A549 (cell line): ENCODE data around the gene RNASE7. TPM values are rescaled to one million over a fixed set of nuclear protein-coding genes. Genes with fewer than 3 reads are reported as not detected.

Source experiments
- ATAC-seq, 2 experiments: fragments of 200-7000 bp in 1 of 2; fragments of >200 bp in 1 of 2; cut with Nextera tagmentation in 1 of 2; cut with Tn5 transposase in 1 of 2; 3 replicates each; pipeline versions ENCODE4 v1.8.0 to v1.9.1; 2018 to 2020; ENCODE audit warnings: mild to moderate bottlenecking in 1 of 2, moderate library complexity in 1 of 2
- CTCF ChIA-PET: fragments of 300-600 bp; sonication (Branson Sonifier 250); formaldehyde crosslinking; extraction: SDS; loops from one replicate; lab custom pipeline; 2021; ENCODE audit warnings: antibody characterized with exemption, inconsistent platforms; lab: Yijun Ruan, JAX
- POLR2A ChIA-PET: fragments of 350-600 bp; formaldehyde crosslinking; extraction: SDS; loops from one replicate; lab custom pipeline; 2021; ENCODE audit warnings: antibody characterized with exemption, inconsistent platforms; lab: Yijun Ruan, JAX
- DNase-seq, 2 experiments: peaks; one replicate each; pipeline versions ENCODE4 v3.0.0 to v3.0.0-alpha.2; 2011 to 2016; ENCODE audit warnings: low read depth in 1 of 2, low spot score in 1 of 2
- FAIRE-seq: peaks from 2 replicates; lab custom pipeline; 2011; peaks lifted over from hg19 to GRCh38; lab: Jason Lieb, UNC
- H3K27ac ChIP-seq, 2 experiments: fragments of >200 bp; sonication (Bioruptor Twin); formaldehyde crosslinking; 3 replicates each; pipeline ENCODE4 v1.5.1; 2016 to 2017
- H3K4me1 ChIP-seq: fragments of >200 bp; sonication (Bioruptor Twin); formaldehyde crosslinking; 3 replicates; pipeline ENCODE4 v1.6.1; 2016
- H3K4me2 ChIP-seq: fragments of >200 bp; sonication (Bioruptor Twin); formaldehyde crosslinking; 3 replicates; pipeline ENCODE4 v1.6.1; 2016
- H3K4me3 ChIP-seq: fragments of >200 bp; sonication (Bioruptor Twin); formaldehyde crosslinking; 3 replicates; pipeline ENCODE4 v1.5.1; 2016
- H3K9me3 ChIP-seq: fragments of >200 bp; sonication (Bioruptor Twin); formaldehyde crosslinking; 3 replicates; pipeline ENCODE4 v1.6.1; 2016
- CBX2 ChIP-seq: fragments of 200-600 bp; sonication (generic); IDR thresholded peaks from 2 replicates; pipeline ENCODE4 v1.6.1; 2016; ENCODE audit warnings: low read depth, mild to moderate bottlenecking, borderline replicate concordance
- CEBPB ChIP-seq, 2 experiments: fragments of >200 bp in 1 of 2; sonication (Bioruptor Twin) in 1 of 2; formaldehyde crosslinking in 1 of 2; IDR thresholded peaks; 2 replicates each; pipeline ENCODE4 v1.6.1; 2012 to 2016
- FOSB ChIP-seq: fragments of 250-450 bp; sonication (Bioruptor Pico); IDR thresholded peaks from 2 replicates; pipeline ENCODE4 v1.5.0; 2020; ENCODE audit warnings: mild to moderate bottlenecking, moderate library complexity
- FOXS1 ChIP-seq: fragments of 250-450 bp; sonication (Bioruptor Pico); IDR thresholded peaks from 2 replicates; pipeline ENCODE4 v1.5.0; 2020; ENCODE audit warnings: mild to moderate bottlenecking, moderate library complexity
- GATA3 ChIP-seq: IDR thresholded peaks from 2 replicates; pipeline ENCODE4 v1.6.1; 2012; ENCODE audit warnings: borderline replicate concordance
- HDAC2 ChIP-seq: fragments of 200-600 bp; sonication (generic); IDR thresholded peaks from 2 replicates; pipeline ENCODE4 v1.6.1; 2016
- HOXB5 ChIP-seq: fragments of 250-450 bp; sonication (Bioruptor Pico); IDR thresholded peaks from 2 replicates; pipeline ENCODE4 v1.5.0; 2020; ENCODE audit warnings: mild to moderate bottlenecking, moderate library complexity
- JUN ChIP-seq, 2 experiments: fragments of >200 bp; sonication (Bioruptor Twin); formaldehyde crosslinking; IDR thresholded peaks; 2 replicates in 1 of 2; 3 replicates in 1 of 2; pipeline ENCODE4 v1.6.1; 2016 to 2017
- NFE2L2 ChIP-seq: fragments of 150-350 bp; conservative IDR thresholded peaks from 2 replicates; pipeline ENCODE4 v1.6.1; 2014; ENCODE audit warnings: low read length
- NPAS2 ChIP-seq: fragments of 250-450 bp; sonication (Bioruptor Pico); IDR thresholded peaks from 2 replicates; pipeline ENCODE4 v1.8.0; 2022; ENCODE audit warnings: mild to moderate bottlenecking, moderate library complexity, borderline replicate concordance
- NR3C1 ChIP-seq: fragments of >200 bp; sonication (Bioruptor Twin); formaldehyde crosslinking; IDR thresholded peaks from 3 replicates; pipeline ENCODE4 v1.6.1; 2017
- POLR2A ChIP-seq: IDR thresholded peaks from 2 replicates; pipeline ENCODE4 v1.6.1; 2012; ENCODE audit warnings: mild to moderate bottlenecking, low read length
- POLR2AphosphoS2 ChIP-seq: conservative IDR thresholded peaks from 2 replicates; pipeline ENCODE4 v1.6.1; 2012; ENCODE audit warnings: low read length, improper control_type of control experiment, inconsistent platforms
- RARB ChIP-seq: fragments of 250-450 bp; sonication (Bioruptor Pico); IDR thresholded peaks from 2 replicates; pipeline ENCODE4 v1.8.0; 2021; ENCODE audit warnings: mild to moderate bottlenecking, moderate library complexity
- RCOR1 ChIP-seq: fragments of 150-350 bp; IDR thresholded peaks from 2 replicates; pipeline ENCODE4 v1.6.1; 2014; ENCODE audit warnings: antibody characterized with exemption, low read length, low read depth
- RNF2 ChIP-seq: fragments of 200-600 bp; sonication (generic); IDR thresholded peaks from 2 replicates; pipeline ENCODE4 v1.6.1; 2016; ENCODE audit warnings: low read depth, mild to moderate bottlenecking, antibody characterized with exemption, moderate library complexity, borderline replicate concordance
- SMC3 ChIP-seq: fragments of >200 bp; sonication (Bioruptor Twin); formaldehyde crosslinking; IDR thresholded peaks from 3 replicates; pipeline ENCODE4 v1.6.1; 2018; ENCODE audit warnings: inconsistent platforms
- ZFP36 ChIP-seq: fragments of 450-650 bp; IDR thresholded peaks from 2 replicates; pipeline ENCODE4 v1.6.1; 2014; ENCODE audit warnings: borderline replicate concordance; ENCODE audit not compliant: partially characterized antibody
- ZSCAN20 ChIP-seq: fragments of 250-450 bp; sonication (Bioruptor Pico); IDR thresholded peaks from 2 replicates; pipeline ENCODE4 v1.8.0; 2022; ENCODE audit warnings: mild to moderate bottlenecking, moderate library complexity
- WGBS: methylation state at CpG from one replicate; pipeline ENCODE4 v1.1.6; 2017; ENCODE audit errors: missing lambda C conversion rate; 5-methylcytosine and 5-hydroxymethylcytosine counted together
- polyA plus RNA-seq, 4 experiments: library from polyadenylated mRNA; depleted of rRNA in 3 of 4; stranded (reverse); fragments of >200 nt; fragmentation: RNase III in 1 of 4; extraction: RNeasy Plus Mini Kit Qiagen cat#74134 plus additional on column Dnase treatment in 1 of 4; gene quantifications; 2 replicates in 3 of 4; 3 replicates in 1 of 4; pipeline ENCODE4 v1.2.3, GENCODE V29; 2011 to 2017
- TF ChIP-seq, protein P1 (sequence below): fragments of >200 bp; sonication (Bioruptor Twin); formaldehyde crosslinking; IDR thresholded peaks from 3 replicates; pipeline ENCODE4 v1.5.1; 2016
- TF ChIP-seq, protein P2 (sequence below): IDR thresholded peaks from 2 replicates; pipeline ENCODE4 v1.6.1; 2012
- TF ChIP-seq, protein P3 (sequence below): fragments of 250-450 bp; sonication (Bioruptor Pico); IDR thresholded peaks from 2 replicates; pipeline ENCODE4 v1.5.0; 2021; ENCODE audit warnings: mild to moderate bottlenecking, moderate library complexity, borderline replicate concordance
- TF ChIP-seq, protein P4 (sequence below): fragments of 200-600 bp; sonication (generic); IDR thresholded peaks from 2 replicates; pipeline ENCODE4 v1.6.1; 2016; ENCODE audit warnings: antibody characterized with exemption, mild to moderate bottlenecking, moderate library complexity
- TF ChIP-seq, protein P5 (sequence below): fragments of >200 bp; sonication (Bioruptor Twin); formaldehyde crosslinking; IDR thresholded peaks from 2 replicates; pipeline ENCODE4 v1.6.1; 2016

The RNASE7 gene
- polyA plus RNA-seq, 2 of the 4 experiments (the other 2 are of a cell fraction): not detected

DNA sequence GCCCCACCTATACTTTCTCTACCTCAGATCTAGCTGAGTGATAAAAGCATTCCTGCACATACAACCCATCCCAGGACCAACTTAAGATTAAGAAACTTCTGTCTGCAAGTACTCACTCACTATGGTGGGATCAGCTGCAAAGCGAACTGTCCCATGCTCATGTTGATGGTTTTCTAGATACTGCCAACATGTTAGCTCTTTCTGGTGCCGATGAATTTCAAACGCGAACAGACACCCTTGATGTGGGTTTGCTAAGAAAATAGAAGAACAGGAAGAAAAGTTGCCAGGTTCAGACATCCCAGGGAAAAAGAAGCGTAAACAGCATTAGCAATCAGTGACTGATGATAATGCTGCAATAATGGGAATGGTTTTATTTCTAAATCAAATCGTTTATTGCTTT, 44.6 kb upstream of the RNASE7 start (continued):
- TF ChIP-seq, protein P1, sequence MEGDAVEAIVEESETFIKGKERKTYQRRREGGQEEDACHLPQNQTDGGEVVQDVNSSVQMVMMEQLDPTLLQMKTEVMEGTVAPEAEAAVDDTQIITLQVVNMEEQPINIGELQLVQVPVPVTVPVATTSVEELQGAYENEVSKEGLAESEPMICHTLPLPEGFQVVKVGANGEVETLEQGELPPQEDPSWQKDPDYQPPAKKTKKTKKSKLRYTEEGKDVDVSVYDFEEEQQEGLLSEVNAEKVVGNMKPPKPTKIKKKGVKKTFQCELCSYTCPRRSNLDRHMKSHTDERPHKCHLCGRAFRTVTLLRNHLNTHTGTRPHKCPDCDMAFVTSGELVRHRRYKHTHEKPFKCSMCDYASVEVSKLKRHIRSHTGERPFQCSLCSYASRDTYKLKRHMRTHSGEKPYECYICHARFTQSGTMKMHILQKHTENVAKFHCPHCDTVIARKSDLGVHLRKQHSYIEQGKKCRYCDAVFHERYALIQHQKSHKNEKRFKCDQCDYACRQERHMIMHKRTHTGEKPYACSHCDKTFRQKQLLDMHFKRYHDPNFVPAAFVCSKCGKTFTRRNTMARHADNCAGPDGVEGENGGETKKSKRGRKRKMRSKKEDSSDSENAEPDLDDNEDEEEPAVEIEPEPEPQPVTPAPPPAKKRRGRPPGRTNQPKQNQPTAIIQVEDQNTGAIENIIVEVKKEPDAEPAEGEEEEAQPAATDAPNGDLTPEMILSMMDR: no peak
- TF ChIP-seq POLR2A (no peak), HDAC2 (no peak), JUN (IDR thresholded peaks at IDR 0.05) (no peak), NFE2L2 (no peak), POLR2AphosphoS2 (no peak), ZSCAN20 (CRISPR knock-in tag) (no peak)

DNA sequence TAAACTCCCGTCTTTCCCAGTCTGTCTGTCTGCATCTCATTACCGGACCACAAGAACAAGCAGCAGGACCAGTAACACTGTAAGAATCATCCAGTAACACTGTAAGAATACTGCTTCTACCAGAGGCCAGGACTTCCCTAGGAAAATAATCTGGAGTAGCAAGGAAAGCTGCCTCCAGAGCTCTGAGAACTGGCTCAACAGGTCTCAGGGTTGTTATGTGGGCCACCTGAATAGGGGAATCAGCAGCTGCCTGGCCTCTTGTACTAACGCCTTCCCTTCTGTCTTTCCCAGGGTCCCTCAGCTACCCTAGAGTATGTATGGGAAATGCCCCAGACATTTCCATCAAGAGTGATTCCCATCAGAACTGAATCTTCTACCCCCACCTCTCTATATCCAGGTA, 44.0 kb upstream of the RNASE7 start:
- TF ChIP-seq CEBPB (IDR thresholded peaks at IDR 0.05) (no peak), HOXB5 (CRISPR knock-in tag) (no peak), CBX2 (no peak), RARB (no peak), ZFP36 (no peak), RNF2 (no peak), FOSB (CRISPR knock-in tag) (no peak), NPAS2 (CRISPR knock-in tag) (no peak), FOXS1 (no peak), RCOR1 (no peak), SMC3 (no peak), NFE2L2 (no peak), NR3C1 (no peak), GATA3 (no peak)
- TF ChIP-seq, protein P2, sequence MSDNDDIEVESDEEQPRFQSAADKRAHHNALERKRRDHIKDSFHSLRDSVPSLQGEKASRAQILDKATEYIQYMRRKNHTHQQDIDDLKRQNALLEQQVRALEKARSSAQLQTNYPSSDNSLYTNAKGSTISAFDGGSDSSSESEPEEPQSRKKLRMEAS: no peak
- TF ChIP-seq, protein P3, sequence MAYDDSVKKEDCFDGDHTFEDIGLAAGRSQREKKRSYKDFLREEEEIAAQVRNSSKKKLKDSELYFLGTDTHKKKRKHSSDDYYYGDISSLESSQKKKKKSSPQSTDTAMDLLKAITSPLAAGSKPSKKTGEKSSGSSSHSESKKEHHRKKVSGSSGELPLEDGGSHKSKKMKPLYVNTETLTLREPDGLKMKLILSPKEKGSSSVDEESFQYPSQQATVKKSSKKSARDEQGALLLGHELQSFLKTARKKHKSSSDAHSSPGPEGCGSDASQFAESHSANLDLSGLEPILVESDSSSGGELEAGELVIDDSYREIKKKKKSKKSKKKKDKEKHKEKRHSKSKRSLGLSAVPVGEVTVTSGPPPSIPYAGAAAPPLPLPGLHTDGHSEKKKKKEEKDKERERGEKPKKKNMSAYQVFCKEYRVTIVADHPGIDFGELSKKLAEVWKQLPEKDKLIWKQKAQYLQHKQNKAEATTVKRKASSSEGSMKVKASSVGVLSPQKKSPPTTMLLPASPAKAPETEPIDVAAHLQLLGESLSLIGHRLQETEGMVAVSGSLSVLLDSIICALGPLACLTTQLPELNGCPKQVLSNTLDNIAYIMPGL (CRISPR knock-in tag): no peak
- TF ChIP-seq, protein P4, sequence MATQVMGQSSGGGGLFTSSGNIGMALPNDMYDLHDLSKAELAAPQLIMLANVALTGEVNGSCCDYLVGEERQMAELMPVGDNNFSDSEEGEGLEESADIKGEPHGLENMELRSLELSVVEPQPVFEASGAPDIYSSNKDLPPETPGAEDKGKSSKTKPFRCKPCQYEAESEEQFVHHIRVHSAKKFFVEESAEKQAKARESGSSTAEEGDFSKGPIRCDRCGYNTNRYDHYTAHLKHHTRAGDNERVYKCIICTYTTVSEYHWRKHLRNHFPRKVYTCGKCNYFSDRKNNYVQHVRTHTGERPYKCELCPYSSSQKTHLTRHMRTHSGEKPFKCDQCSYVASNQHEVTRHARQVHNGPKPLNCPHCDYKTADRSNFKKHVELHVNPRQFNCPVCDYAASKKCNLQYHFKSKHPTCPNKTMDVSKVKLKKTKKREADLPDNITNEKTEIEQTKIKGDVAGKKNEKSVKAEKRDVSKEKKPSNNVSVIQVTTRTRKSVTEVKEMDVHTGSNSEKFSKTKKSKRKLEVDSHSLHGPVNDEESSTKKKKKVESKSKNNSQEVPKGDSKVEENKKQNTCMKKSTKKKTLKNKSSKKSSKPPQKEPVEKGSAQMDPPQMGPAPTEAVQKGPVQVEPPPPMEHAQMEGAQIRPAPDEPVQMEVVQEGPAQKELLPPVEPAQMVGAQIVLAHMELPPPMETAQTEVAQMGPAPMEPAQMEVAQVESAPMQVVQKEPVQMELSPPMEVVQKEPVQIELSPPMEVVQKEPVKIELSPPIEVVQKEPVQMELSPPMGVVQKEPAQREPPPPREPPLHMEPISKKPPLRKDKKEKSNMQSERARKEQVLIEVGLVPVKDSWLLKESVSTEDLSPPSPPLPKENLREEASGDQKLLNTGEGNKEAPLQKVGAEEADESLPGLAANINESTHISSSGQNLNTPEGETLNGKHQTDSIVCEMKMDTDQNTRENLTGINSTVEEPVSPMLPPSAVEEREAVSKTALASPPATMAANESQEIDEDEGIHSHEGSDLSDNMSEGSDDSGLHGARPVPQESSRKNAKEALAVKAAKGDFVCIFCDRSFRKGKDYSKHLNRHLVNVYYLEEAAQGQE: no peak
- TF ChIP-seq, protein P5, sequence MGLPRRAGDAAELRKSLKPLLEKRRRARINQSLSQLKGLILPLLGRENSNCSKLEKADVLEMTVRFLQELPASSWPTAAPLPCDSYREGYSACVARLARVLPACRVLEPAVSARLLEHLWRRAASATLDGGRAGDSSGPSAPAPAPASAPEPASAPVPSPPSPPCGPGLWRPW: no peak
- TF ChIP-seq, all 56 proteins: peak for 0
- ATAC-seq (no peak; a peak in 1 of 6 replicates), FAIRE-seq (no peak), DNase-seq (no peak)
- Histone ChIP-seq H3K4me3 (no peak overlapping the region), H3K4me1 (no peaks in the 10 kb centered on the region), H3K4me2 (no peak overlapping the region), H3K9me3 (no peaks in the 10 kb centered on the region), H3K27ac (no peak overlapping the region)
- POLR2A ChIA-PET: no interaction called here
- CTCF ChIA-PET: interaction anchor here (0.9 to 10.9 kb wide), 9 partner anchors 19 to 140 kb away, joined by 3 to 185 read pairs (median 5); no protein-coding TSS in a partner anchor
- WGBS: 90% methylated on average over 3 of the region's 3 CpGs
